Measurements from ENCODE around the gene MEDAG.

- TF ChIP-seq CTCF (IDR thresholded peaks at IDR 0.05) (no peak), SIN3A (IDR thresholded peaks at IDR 0.05; ENCODE audit: borderline replicate concordance, insufficient read depth, low read depth, low read length) (no peak), POLR2AphosphoS5 (IDR thresholded peaks at IDR 0.05; ENCODE audit: low read depth, low read length) (no peak), TCF7L2 (IDR thresholded peaks at IDR 0.05; ENCODE audit: low read depth, low read length) (no peak)
These were observed 21.5 kb upstream of the MEDAG start for GRCh38 chr13:30884543-30884942.

Data from Panc1 (cell line).